ENCODE data around the gene SCARB1. TPM values are rescaled to one million over a fixed set of nuclear protein-coding genes. Genes with fewer than 3 reads are reported as not detected.

Gene SCARB1
- polyA plus RNA-seq, 10 donors, result 16.5 to 30.6 (median 20.7) TPM

DNA sequence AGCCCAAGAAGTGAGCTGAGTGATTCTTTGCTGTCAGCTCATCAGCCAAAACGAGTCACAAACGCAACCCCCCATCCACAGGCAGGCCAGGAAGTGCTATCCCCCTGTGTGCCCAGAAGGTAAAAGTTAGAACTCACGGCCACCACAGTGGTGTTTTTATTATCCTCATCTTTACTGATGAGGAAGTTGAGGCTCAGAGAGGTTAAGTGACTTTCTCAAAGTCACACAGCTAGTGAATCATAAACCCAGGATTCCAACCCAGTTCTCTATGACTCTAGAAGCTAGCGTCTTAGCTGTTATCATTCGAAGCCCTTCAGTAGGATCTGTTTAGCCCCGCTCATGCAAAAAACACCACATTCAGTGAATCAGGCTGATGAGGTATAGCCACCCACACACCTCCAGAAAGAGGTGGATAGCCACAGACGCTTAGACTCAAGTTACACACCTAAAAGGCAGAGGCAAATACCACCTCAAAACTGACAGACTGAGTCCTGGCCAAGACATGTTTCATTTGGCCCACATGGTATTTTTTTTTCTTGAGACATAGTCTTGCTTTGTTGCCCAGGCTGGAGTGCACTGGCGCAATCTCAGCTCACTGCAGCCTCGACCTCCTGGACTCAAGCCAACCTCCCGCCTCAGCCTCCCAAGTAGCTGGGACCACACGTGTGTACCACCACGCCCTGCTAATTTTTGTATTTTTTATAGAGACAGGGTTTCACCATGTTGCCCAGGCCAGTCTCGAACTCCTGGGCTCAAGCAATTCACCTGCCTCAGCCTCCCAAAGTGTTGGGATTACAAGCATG lies 100.7 kb downstream of the SCARB1 start:
- DNase-seq, result no peak

DNA sequence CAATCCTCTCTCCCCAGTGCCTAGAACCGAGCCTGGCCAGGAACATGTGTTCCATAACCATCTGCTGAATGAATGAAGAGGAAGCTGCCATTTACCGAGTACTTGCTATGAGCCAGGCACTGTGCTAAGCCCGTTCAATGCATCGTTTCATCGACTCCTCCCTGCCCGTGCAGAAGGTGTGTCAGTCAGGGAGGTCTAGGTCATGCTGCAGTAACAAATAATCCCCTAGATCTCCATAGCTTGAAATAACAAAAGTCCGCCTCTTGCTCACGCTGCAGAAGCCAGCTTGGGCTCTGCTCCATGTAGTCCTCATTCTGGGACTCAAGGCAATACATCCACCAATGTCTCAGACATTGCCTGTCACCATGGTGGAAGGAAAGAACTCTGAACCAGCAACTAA lies 101.3 kb downstream of the SCARB1 start:
- no peak for DNase-seq

DNA sequence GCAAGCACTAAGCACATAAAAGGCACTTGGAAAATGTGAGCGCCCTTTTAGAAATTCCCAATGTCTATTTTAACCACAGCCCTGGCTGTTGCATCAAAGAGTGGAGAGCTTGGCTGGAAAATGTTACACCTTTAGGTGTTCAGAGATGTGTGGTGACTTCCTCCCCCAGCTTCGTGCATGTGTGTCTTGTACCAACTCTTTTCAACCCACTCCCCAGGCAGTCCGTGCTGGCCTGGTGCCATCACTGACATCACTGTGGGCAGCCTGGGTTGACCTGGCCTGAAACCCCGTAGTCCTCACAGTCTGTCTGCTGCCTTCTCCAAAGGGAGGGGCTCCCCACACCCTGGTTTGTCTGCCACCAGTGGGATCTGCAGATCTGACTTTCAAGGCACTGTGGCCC lies 101.8 kb downstream of the SCARB1 start:
- no peak for DNase-seq

DNA sequence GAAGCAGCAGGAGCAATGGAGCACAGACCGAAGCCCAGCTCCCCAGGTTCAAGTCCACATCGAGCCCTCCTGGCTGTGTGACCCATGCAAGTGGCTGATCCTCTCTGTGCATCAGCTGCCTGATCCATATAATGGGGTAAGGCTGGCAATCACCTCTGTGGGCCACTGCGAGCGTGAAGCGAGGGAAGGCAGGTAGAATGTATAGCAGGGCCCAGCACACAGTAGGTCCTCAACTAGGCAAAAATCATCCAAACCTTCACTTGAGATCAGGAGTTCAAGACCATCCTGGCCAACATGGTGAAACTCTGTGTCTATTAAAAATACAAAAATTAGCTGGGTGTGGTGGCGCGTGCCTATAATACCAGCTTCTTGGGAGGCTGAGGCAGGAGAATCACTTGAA lies 102.6 kb downstream of the SCARB1 start:
- no peak for DNase-seq

DNA sequence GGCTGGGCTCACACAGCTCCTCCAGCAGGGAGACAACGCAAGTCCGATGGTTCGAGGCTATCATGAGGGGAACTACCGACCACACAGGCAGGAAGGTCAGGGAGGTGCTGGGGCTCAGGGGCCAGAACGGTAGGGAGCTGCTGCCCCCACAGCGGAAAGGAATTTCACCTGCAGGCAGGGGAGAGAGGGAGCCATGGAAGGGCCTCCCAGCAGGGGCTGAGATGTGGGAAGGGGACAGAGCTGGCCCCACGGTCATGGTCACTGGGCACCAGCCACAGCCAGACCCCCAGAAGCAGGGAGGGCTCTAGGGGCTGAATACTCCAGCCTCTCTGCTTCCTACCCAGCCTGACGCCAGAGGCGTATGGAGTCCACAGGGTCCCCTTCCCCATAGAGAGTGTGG lies 103.1 kb downstream of the SCARB1 start:
- no peak for DNase-seq

DNA sequence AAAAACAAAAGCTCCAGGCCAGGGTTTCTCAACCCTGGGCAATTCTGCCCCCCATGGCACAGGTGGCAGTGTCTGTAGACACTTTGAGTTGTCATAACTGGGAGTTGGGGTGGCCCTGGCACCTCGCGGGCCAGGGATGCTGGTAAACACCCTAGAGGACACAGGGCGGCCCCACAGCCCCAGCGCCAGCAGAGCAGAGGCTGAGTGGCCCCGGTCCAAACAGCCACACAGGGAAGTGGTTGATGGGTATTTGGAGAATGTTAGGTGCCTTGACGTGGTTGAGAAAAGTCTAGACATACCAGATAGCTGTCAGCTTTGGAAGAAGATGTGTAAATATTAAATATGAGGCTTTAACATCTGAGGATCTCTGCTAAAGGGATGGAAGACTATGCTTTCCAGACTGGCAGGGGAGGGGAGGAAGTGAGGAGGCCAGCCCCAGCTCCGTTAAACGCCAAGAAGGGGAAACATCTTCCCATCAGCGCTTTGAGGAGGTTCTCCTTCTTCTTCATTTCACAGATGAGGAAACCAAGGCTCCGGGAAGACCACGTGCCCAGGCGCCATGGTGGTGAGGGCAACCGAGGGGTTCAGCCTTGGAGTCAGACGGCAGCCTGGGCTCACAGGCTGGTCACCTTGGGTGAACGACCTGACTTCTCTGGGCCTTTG lies 103.7 kb downstream of the SCARB1 start:
- no peak for DNase-seq

DNA sequence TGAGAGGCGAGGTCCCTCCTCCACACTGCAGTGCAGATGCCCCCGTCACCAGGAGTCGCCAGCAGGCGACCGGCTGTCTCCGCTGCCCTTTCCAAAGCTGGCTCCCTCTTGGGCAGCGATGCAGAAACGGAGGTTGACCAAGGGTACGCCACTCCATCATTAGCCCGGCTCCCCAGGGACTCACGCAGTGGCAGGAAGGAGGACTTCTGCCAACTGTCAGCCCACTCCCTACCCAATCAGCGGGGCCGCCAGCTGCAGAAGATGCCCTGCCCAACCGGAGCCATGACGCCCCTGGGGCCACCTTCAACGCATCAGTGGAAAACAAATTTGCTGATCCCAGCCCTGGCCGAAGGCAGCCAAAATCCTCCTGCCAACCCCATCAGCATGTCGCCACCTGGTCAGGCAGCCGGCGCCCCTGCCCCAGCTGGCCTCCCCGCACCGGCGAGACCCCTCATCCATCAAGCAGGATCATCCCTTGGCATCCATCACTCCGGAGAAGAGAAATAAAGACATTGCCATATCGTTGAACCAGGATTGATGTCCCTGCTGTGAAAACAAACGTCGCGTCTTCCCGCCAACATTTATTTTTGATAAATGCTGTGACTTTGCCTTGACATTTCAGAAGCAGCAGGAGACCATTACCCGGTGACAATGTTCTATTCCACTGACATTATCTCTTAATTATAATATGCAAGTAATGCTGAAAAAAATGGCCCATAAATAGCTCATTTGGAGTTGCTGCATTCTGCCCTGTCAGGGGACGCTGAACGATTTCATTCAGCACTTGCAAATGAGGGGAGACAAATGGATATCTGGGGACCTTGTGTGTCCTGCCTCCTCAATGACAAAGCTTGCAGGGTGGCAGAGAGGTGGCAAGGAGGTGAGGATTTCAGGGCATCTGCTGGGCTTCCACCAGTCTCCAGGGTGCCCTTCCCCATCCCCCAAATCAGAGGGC lies 105.1 kb downstream of the SCARB1 start:
- DNase-seq, result peak in 1 of 3 donors; percentile 49

DNA sequence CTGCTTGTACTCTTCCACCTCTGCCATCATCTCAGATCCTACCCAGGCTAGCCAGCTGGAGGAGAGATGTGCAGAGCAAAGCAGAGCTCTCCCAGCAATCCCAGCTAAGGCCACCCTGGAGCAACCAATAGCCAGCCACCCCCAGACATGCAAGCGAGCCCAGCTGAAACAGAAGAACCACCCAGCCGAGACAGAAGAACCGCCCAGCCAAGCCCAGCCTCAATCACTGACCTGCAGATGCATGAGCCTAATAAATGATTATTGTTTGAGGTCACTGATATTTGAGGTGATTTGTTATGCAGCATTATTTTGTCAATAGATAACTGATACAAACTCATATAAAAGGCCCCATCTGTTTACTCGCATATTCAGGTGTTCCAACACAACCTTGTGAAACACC lies 106.3 kb downstream of the SCARB1 start:
- no peak for DNase-seq

DNA sequence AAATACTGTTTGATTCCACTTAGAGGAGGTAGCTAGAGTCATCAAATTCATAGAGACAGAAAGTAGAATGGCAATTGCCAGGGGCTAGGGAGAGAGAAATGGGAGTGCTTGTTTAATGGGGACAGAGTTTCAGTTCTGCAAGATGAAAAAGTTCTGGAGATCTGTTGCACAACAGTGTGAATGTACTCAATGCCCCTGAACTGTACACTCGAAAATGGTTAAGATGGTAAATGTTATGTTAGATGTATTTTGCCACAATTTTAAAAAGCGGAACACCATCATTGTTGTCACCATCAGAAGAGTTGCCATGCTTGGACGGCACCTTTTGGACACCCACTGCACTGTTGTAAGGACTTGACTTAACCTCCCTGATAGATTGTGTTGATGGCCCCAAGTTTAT lies 106.9 kb downstream of the SCARB1 start:
- no peak for DNase-seq

DNA sequence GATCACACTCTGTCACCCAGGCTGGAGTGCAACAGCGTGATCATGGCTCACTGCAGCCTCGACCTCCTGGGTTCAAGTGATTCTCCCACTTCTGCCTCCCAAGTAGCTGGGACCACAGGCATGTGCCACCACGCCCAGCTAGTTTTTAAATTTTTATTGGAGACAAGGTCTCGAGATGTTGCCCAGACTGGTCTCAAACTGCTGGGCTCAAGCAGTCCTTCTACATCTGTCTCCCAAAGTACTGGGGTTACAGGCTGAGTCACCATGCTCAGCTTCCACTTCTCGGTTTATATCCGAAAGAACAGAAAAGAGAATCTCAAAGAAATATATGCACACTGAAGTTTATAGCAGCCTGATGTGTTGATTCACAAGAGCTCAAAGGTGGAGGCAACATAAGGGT lies 107.5 kb downstream of the SCARB1 start:
- DNase-seq, result no peak

DNA sequence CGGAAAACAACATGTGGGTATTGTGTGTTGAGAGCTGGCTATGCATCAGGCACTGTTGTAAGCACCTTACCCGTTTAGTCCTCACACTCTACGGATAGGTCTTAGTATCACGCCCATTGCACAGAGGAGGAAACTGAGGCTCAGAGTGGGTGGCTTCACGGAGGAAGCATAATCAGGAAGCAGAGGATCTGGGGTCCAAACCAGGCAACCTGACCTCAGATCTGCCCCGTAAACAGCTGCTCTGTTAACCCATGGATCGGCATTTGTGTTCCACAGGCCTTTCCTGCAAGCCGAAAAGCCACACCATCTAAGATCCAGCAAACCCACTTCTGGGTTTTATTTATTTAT lies 107.9 kb downstream of the SCARB1 start:
- no peak for DNase-seq

DNA sequence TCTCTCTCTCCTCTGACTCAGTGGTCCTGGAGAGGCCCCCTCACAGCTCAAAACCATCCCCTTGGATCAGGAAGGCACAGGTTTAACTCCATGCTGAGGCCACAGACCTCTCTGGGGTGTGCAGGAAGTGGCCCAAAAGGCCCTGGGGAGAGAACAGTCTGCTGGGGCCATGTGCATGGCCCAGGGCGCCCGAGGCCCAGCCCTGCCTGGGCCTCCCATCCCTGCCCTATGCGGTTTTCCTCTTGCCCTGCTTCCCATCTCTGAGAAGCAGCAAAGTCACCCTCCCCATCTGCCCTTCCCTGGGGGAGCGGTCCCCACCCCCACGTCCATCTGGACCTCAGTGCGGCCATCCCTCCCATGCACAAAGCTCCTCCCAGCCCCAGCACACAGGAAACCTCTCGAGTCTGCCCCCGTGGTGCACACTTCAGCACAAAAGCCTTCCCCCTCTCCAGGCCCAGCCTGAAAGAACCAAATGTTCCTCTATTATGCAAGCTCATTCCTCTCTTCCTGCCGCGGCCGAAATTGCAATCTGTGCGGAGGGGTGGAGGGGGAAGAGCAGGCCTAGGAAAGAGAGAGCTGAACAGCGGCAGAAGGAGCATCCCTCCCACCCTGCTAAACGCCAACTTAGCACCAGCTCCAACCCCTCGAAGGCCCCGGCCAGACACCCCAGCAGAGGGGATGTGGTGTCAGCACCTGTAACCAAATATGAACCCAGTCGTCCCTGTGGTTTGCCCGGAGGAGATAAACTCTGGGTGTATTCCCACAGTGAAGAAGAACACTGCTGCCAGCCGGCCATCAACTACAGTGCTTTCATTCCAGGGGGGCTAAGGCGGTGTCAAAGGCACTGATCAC lies 108.5 kb downstream of the SCARB1 start:
- DNase-seq, result peak; percentile 69 to 92 (median 80)

DNA sequence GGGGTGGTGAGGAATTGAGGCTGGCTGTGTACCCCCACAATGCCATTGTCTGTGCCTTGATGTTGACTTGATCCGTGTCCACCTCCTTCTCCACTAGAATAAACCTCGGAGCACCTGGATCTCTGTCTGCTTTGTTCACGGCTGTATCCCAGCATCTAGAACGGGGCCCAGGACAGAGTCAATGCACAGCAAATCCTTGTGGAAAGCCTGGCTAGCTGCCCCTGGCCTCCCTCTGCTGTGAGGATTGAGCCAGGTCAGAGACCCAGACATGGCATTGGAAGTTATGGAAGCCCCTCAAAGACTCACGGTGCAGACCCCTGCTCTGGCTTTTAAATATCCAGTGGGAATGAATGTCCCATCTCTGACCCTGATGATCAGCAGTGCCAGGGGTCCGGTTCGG lies 109.2 kb downstream of the SCARB1 start:
- DNase-seq, result no peak

DNA sequence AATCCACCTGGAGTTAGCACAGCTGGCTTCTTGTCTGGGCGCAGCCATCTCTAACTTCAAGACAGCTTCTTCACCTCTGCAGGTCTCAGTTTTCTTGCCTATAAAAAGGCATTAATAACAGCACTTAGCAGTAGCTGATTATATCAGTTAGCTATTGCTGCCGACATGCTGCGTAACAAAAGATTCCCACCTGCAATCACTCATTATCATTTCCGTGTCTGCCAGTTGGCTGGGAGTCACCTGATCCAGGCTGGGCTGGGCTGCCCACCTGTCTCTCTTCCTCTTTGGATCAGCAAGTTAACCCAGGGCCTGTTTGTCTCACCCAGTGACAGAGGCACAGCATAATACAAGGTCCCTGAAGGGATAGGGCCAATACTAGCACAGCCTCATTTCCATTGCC lies 109.7 kb downstream of the SCARB1 start:
- no peak for DNase-seq

DNA sequence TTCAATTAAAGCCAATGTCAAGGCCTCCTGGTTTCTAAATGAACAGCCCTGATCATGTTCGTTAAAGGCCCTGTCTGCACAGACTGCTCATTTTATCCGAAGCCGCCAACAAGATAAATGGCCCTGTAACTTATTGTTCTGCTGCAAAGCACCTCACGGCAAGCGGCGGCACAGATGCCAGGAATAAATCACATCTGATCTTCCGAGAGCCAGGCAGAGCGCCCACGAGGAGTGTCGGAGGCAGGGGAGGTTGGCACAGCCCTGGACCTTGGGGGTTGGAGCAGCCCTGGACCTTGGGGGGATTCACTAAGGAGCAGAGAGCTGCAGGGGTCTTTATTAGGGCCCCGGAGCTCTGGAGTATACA lies 110.5 kb downstream of the SCARB1 start:
- no peak for DNase-seq

DNA sequence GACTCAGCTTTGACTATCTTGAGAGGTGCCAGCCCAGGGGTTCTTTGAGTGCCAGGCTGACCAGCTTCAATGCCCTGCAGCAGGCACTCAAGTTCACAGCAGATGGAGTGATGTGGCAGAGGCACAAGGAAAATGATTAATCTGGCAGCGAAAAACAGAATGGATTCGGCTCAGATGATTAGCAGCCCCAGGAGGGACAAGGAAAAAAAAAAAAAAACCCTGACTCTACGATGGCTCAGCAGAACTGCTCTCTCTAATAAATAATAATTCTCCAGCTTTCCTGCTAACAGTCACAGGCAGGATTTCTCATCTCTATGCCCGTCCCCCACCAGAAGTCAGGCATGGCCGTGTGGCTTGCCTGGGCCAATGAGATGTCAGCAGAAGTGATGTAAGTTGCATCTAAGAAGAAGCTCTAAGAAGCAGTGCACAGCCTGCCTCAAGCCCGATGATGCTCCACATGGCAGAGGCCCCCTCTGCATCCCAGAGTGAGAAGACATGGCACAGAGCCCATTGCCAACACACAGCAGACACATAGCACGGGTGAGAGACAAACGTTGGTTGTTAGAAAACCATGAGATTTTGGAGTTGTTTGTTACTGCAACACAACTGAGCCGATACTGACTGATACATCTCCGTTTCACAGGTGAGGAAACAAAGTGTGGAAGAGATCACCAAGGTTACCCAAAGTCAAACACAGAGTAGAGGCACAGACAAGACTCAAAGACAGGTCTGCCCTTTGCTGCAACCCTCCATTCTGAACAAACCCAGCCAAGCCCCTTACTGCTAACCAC lies 111.0 kb downstream of the SCARB1 start:
- no peak for DNase-seq

DNA sequence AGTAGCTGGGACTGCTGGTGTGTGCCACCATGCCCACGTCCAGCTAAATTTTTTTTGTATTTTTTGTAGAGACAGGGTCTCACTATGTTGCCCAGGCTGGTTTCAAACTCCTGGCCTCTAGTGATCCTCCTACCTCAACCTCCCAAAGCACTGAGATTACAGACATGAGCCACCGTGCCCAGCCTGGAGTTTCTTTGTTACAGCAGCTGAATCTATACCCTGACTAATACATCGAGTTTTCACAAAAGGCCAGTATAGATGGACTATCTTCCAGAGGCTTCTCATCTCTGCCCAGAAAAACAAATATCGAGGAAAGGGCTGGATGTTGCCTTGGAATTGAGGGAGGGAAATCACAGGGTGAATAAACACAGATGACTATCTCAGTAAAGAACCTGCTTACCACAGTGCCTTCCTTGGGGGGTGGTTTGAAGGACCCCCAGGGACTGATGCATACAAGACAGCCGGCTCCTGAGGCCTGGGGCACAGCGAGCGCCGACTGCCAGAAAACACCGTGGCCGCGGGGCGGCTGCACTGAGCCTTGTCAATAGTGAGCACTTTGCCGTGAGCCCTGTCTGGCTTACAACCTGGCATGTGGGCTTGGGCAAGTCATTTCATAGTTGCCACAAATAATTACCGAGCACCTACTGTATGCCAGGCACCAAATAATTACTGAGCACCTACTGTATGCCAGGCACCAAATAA lies 111.9 kb downstream of the SCARB1 start:
- DNase-seq, result no peak

DNA sequence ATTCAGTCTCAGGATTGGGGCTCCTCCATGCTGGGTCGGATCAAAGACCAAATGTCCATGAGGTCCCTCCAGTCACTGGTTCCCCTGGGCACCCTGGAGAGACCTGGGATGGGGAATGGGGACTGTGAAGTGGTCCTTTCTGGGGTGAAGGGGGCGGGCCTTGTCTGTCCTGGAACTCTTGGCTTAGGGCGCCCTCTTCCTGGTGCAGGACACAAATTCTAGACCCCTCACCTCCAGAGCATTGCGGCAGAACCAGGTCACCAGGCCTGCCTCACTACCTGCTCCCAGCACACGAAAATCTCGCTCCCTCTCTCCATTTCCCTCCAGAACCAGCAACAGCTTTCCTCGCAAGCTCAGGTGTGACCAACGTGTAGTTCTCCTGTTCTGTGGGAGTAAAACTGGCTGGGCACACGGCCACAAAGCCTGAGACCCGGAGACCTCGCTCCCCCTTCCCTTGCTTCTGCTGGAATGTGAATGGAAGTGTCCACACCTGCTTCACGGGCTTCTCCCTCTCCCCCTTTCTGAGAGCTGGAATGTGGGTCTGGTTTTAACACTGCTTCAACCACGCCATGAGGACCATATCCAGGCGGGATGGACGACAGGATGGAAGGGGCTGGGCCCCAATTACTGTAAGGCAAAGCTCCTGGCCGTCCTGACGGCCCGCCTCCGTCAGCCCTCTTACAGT lies 112.7 kb downstream of the SCARB1 start:
- peak in 1 of 3 donors; percentile 59 for DNase-seq

DNA sequence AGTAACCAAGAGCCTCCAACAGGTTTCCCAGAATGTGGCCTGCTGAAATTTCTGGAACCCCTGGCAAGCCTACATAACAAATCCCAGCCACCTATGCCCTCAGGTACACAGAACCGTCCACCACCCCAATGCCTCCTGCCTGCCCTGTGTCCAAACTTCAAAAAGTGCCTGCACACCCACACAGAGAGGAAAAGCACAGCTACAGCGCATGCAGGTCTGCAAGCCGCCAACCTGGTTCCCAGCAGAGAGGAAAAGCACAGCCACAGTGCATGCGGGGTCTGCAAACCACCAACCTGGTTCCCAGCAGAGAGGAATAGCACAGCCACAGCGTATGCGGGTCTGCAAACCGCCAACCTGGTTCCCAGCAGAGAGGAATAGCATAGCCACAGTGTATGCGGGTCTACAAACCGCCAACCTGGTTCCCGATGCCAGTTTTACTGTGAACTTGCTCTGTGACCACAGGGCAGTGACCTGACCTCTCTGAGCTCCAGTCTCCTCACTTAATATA lies 113.5 kb downstream of the SCARB1 start:
- DNase-seq, result no peak

Measured in muscle of back (tissue), 11 donors.